Stimulated activated CD4-positive, alpha-beta T cell treated with anti-CD3 and anti-CD28 coated beads, Interleukin-1b, Interleukin-23, amount 100 ng/mL, for 48 hours (primary cell): ENCODE measurements around the gene PRKN.

Source experiments
- DNase-seq: peaks from one replicate; pipeline ENCODE4 v3.0.0-alpha.2; 2020

The PRKN gene

DNA sequence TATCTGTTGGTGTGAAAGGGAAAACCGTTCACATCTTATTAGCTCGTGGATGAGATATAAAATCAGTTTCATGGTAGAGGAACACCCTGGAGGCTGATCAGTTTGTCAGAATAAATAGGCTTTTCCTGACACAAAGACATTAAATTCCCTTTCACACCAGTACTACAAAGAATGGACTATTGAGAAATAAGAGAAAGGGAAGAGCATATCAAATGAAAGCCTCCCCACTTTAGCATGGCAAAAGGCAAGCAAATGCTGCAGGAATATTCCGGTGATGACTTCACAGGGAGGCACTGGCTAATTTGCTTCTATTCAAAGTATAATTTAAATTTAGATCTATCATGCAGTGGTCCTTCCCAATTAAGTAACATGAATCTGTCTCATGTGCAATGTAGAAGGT is 1337.8 kb downstream of the PRKN start:
- DNase-seq: no peak

GRCh38 chr6:161383951-161384350 is 1343.6 kb downstream of the PRKN start:
- no peak for DNase-seq

- DNase-seq: no peak
Measured at GRCh38 chr6:161379834-161380582, 1347.6 kb downstream of the PRKN start.

- no peak for DNase-seq
Measured at GRCh38 chr6:161378115-161378514, 1349.5 kb downstream of the PRKN start.

DNA sequence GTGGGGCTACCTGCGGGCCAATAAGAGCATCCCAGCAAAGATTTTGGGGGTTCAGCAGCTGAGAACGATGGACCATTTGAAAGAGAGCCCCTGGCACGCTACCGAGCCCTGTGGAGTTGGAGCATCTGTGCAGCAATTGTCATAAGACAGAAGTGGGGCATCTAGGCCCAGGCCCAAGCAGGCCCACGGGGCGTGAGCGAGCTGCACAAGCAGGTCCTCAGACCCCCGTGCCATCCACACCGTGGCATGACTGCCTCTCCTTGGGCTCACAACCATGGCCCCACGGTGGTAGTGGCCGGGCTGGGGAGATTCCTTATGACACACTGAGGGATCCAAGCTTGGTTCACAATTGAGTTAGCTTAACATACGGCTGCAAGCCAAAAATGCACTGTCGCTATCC is 1350.5 kb downstream of the PRKN start:
- DNase-seq: no peak

DNA sequence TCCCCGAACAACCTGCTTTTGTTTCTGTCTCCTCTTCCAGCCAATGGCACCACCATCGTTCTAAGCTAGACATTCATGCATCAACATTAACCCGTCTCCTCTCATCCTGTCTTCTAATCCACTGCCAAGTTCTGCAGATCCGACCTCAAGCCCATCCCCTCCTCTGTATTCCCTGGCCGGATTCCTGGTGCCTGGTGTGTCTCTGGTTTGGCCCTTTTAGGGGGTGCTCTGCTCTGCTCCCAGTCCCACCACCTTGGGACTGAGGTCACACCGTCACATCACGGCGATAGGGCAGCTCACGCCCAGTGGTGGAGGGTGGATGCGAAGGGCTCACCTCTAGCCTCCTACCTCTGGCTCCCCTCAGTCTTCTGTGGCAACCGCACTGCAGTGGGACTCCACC is 1351.2 kb downstream of the PRKN start:
- no peak for DNase-seq

DNA sequence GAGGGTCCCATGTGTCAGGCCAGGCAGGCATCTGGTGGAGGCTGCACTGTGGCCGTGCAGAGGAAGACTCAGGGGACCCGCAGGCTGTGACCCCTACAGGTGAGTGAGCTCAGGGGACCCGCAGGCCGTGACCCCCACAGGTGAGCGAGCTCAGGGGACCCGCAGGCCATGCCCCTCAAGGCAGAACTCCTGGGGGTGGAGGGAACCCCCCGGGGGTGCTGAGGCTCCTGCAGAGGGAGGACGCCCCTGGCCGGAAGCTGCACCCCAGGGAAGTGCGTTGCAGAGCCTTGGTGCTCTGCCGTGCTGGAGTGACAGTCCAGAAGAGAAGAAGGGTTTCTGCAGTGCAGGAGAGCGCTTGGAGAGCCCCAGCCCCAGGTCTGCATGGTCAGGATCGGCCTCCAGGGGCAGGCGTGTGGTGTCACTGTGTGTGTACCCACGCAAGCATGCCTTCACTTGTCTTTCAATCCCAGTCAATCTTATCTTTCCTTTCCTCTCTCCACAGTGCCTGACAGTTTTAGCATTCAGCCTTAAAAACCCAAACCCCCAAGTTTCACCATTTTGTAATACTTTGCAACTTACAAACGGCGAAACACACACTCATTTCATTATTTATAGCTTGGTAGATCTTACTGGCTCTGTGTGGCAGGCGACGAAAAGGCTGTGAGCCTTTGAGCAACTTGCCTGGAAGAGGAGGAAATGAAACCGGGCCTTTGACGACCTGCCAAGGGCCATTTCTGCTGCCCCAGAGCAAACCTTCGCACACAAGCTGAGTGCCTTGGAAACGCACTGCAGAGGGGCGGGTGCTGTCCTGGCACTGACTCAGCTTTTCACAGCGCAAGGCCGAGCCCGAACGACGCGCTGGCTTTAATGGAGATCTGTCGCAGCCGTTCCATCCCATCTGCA is 1352.3 kb downstream of the PRKN start:
- no peak for DNase-seq

- DNase-seq: peak; percentile 61
Measured at GRCh38 chr6:161373905-161374451, 1353.6 kb downstream of the PRKN start.

DNA sequence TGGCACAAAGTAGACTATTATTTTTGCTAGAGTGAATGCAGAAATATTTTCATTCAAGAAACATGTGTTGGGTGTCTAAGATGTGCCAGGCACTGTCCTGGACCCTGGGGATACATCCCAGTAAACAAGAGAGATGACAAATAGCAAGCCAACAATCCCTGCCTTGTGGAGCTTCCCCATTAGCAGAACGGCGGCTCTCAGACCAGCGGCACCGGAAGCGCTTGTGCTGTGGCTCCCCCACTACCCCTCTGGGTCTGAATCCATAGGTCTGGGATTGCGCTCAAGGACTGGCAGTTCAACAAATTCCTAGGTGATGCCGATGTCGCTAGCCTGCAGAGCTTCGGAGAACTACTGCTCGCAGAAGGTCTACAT is 1355.2 kb downstream of the PRKN start:
- DNase-seq: no peak

- DNase-seq: peak; percentile 67
Measured at GRCh38 chr6:161370880-161371279, 1356.7 kb downstream of the PRKN start.

DNA sequence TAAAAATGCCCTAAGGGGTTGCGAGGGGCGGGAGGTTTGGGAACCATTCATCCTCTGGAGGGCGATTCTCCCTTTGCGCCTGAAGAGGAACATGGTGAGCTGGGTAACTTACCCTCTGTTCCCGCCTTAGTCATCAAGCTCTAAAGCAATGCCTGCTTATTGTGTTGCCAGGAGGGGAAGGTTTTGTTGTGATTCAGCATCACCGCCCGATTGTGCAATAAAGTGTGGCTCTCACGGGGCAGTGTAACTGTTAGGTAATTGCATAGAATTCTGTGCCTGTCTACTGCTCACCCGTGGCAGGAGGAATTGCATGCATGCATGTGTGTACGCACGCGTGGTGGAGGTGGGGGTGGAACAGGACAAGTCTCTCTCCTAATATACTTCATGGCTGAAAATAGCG is 1358.2 kb downstream of the PRKN start:
- no peak for DNase-seq

DNA sequence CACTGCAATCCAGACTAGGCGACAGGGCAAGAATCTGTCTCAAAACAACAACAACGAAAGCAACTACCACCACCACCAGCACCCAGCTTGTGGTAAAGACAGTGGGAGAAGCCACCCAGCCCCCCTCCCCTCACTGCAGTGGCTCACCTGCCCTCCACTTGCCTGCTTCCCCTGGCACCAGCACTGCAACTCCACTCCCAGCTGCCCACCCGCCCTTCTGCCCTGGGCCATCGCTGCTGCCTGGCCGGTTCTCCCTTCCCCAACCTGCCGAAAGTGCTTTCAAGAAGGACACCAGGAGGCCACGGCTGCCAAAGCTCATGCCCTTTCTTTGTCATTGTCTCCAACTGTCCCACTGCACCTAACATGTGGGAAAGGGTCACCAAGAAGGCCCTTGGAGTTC is 1359.1 kb downstream of the PRKN start:
- no peak for DNase-seq

DNA sequence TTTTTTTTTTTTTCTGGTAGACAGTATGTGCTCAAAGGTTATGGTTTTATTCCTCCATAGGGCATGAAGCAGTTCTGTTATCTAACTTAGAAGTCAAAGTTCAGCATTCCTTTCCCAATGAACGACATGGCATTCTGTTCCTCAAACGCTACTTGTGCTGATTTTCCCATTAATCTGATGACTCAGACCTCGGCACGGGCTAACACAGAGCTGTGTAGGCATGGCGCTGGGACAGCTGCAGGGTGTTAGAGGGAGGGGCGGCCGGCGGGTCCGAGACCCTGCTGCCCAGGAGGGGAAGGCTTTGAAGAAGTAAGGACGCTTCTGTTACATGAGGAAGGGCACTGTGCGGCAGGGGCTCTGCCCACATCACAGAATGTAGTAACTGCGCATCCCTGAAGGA is 1360.1 kb downstream of the PRKN start:
- no peak for DNase-seq

GRCh38 chr6:161366301-161366923 is 1361.2 kb downstream of the PRKN start:
- no peak for DNase-seq

- no peak for DNase-seq
Measured at GRCh38 chr6:161365633-161366032, 1361.9 kb downstream of the PRKN start.

GRCh38 chr6:161363286-161363685 is 1364.3 kb downstream of the PRKN start:
- DNase-seq: no peak

DNA sequence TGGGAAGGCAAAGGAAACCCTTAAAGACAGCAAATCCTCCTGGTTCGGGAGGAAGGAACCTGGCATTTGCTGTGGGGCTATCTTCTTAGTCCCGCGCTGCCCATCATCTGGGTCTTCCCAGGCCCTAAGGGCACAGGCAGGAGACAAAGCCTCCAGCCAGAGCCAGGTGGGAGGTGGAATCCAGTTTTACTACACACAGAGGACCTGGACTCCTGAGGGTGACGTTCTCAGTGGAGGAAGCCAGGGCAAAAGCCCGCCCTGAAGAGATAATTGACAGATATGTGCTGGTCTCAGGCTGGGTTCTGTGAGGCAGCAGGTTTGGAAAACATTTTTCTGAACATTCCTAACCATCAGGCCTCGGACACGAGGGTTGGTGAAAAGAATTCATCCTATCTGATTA is 1365.3 kb downstream of the PRKN start:
- DNase-seq: no peak

GRCh38 chr6:161361529-161361928 is 1366.0 kb downstream of the PRKN start:
- no peak for DNase-seq

DNA sequence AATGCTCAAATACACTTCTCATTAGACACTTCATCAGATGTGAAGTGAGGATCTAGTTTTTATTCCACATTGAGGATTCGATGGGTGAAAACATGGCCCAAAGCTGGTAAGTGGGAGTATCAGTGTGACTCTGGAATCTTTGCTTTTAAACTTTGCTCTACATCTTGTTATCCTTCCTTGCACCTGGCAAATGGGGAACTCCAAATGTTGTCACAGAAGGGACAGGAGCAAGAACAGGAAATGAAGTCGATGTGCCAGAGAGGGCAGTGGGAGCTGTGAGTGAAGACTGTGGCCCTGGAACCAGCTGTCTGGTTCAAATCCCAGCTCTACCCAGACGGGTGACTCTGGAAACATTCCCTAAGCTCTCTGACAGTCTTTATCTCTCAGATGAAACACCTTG is 1367.0 kb downstream of the PRKN start:
- DNase-seq: no peak

- DNase-seq: no peak
Measured at GRCh38 chr6:161359618-161359945, 1368.0 kb downstream of the PRKN start.

DNA sequence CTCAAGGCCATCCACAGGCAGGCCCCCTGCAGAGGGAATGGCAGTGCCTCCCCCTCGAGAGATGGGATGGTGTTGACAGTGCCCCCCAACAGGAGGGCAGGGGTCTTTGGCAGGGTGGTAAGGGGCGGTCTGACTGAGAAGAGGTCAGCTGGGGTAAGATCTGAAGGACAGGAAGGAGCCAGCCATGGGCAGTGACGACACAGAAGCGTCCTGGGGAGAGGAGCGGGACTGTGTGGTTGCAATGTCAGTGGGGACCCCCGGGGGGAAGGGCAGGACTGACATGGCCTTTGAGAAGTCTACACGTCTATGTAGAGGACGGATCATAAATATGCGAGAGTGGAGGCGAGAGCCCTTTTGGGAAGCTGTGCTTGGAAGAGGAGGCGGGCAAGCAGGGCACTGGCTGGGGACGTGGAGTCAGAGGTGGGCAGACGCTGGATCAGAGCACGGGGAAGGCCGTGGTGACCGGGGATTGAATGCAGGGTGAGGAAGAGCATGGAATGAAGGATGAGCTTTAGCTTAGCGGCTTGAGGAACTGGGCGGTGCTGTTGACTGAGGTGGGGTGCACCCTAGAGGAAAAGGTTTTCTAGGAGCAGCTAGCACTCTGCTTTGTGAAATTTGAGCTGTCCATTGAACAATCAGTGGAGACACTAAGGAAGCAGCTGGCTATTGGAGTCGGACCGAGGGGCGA is 1371.3 kb downstream of the PRKN start:
- no peak for DNase-seq

- no peak for DNase-seq
Measured at GRCh38 chr6:161355696-161356095, 1371.9 kb downstream of the PRKN start.

DNA sequence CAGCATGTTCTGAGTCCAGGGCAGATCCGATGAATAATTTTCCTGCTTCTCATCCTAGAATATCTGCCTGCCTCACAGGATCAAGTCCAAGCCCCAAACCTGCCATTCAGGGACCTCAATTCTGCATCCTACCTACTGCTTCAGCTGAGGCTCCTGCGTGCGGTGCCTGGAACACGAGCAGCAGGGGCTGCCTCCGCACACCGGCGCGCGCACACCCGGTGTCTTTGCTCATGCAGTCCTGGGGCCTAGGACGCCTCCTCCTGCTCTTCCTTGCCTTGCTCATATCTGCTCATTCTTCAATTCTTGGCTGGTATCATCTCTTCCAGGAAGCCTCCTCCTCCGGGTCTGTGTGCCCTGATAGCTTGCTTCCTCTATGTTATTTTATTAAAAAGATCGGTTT is 1372.6 kb downstream of the PRKN start:
- DNase-seq: no peak
